PFSK-1 (cell line): Measurements from ENCODE around the gene HES7.

Source experiments
- FOXP2 ChIP-seq: optimal IDR thresholded peaks from 2 replicates; pipeline ENCODE3; 2011; ENCODE audit warnings: borderline replicate concordance, control low read depth, inconsistent platforms; ENCODE audit not compliant: insufficient read depth; ENCODE audit errors: extremely low read length, extremely low read depth
- POLR2AphosphoS5 ChIP-seq: IDR thresholded peaks from 2 replicates; pipeline ENCODE4 v1.6.1; 2012; ENCODE audit warnings: low read depth, mild to moderate bottlenecking, control low read depth, low read length, moderate library complexity
- SIN3A ChIP-seq: IDR thresholded peaks from 2 replicates; pipeline ENCODE4 v1.6.1; 2012; ENCODE audit warnings: mild to moderate bottlenecking, low read length, moderate library complexity, borderline replicate concordance; ENCODE audit not compliant: insufficient read depth
- TF ChIP-seq, protein P1 (sequence below), 2 experiments: IDR thresholded peaks; 2 replicates each; pipeline versions ENCODE4 v1.6.1 to v1.8.0; 2011 to 2012; ENCODE audit warnings: low read depth in 2 of 2, low read length in 2 of 2, control low read depth in 1 of 2, inconsistent platforms in 1 of 2, mild to moderate bottlenecking in 1 of 2, moderate library complexity in 1 of 2; ENCODE audit not compliant: insufficient read depth in 1 of 2

DNA sequence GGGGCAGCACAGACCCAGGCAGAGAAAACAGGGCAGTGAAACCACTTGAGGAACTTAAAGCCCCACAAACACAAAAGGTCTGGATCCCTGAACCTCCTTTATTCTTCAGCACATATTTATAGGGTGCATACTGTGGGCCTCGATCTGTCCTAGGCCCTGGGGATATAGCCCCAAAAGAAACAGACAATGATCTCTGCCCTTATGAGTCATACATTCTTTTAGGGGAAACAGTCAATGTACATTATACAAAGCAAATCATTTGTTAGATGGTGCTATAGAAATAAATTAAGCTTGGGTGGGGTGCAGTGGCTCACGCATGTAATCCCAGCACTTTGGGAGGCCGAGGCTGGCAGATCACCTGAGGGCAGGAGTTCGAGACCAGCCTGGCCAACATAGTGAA, 10.0 kb upstream of the HES7 start:
- no peak for TF ChIP-seq SIN3A
- TF ChIP-seq, protein P1, sequence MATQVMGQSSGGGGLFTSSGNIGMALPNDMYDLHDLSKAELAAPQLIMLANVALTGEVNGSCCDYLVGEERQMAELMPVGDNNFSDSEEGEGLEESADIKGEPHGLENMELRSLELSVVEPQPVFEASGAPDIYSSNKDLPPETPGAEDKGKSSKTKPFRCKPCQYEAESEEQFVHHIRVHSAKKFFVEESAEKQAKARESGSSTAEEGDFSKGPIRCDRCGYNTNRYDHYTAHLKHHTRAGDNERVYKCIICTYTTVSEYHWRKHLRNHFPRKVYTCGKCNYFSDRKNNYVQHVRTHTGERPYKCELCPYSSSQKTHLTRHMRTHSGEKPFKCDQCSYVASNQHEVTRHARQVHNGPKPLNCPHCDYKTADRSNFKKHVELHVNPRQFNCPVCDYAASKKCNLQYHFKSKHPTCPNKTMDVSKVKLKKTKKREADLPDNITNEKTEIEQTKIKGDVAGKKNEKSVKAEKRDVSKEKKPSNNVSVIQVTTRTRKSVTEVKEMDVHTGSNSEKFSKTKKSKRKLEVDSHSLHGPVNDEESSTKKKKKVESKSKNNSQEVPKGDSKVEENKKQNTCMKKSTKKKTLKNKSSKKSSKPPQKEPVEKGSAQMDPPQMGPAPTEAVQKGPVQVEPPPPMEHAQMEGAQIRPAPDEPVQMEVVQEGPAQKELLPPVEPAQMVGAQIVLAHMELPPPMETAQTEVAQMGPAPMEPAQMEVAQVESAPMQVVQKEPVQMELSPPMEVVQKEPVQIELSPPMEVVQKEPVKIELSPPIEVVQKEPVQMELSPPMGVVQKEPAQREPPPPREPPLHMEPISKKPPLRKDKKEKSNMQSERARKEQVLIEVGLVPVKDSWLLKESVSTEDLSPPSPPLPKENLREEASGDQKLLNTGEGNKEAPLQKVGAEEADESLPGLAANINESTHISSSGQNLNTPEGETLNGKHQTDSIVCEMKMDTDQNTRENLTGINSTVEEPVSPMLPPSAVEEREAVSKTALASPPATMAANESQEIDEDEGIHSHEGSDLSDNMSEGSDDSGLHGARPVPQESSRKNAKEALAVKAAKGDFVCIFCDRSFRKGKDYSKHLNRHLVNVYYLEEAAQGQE (IDR thresholded peaks at IDR 0.05; ENCODE audit: insufficient read depth in 1 of 2, low read depth in 2 of 2, low read length in 2 of 2): no peak
- no peak for TF ChIP-seq FOXP2
- no peak for TF ChIP-seq POLR2AphosphoS5
